AG10803 (cell line): ENCODE measurements around the gene TVP23A.
A peak's percentile ranks its signal among the peaks of the same experiment; 100 is the strongest.

Experiments used
- DNase-seq: peaks from one replicate; pipeline ENCODE4 v3.0.0; 2010; ENCODE audit warnings: low read depth
- H3K4me3 ChIP-seq: 2 replicates; pipeline ENCODE4 v1.5.1; 2011; ENCODE audit warnings: mild to moderate bottlenecking, low read length, control low read depth
- TF ChIP-seq, protein P1 (sequence below): conservative IDR thresholded peaks from 2 replicates; pipeline ENCODE4 v1.5.1; 2011; ENCODE audit warnings: mild to moderate bottlenecking, low read length, control low read depth, inconsistent platforms

The TVP23A gene

GRCh38 chr16:10760858-10761257, 57.7 kb downstream of the TVP23A start:
- TF ChIP-seq, protein P1, sequence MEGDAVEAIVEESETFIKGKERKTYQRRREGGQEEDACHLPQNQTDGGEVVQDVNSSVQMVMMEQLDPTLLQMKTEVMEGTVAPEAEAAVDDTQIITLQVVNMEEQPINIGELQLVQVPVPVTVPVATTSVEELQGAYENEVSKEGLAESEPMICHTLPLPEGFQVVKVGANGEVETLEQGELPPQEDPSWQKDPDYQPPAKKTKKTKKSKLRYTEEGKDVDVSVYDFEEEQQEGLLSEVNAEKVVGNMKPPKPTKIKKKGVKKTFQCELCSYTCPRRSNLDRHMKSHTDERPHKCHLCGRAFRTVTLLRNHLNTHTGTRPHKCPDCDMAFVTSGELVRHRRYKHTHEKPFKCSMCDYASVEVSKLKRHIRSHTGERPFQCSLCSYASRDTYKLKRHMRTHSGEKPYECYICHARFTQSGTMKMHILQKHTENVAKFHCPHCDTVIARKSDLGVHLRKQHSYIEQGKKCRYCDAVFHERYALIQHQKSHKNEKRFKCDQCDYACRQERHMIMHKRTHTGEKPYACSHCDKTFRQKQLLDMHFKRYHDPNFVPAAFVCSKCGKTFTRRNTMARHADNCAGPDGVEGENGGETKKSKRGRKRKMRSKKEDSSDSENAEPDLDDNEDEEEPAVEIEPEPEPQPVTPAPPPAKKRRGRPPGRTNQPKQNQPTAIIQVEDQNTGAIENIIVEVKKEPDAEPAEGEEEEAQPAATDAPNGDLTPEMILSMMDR = no peak
- no peak overlapping the region for H3K4me3 ChIP-seq
- DNase-seq = no peak

DNA sequence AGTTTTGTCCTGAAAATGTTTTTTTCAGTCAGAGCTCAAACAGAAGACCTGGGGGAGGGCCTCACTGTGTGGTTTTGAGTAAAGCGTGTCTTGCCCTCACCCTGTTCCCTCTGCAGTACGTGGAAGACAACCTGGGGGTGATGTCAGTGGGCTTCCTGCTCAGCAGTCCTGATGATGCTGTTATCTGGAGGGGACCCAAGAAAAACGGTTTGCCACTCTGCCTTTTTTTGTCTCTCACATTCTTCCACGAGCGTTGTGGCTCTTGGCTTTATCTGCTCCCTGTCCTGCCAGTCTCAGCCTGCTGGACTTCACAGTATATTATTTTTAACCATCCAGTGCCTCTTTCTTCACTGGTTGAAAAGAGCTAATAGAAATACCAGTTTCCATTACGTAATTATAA, 62.0 kb downstream of the TVP23A start:
- DNase-seq = no peak
- TF ChIP-seq, protein P1 = no peak
- no peak overlapping the region for H3K4me3 ChIP-seq

DNA sequence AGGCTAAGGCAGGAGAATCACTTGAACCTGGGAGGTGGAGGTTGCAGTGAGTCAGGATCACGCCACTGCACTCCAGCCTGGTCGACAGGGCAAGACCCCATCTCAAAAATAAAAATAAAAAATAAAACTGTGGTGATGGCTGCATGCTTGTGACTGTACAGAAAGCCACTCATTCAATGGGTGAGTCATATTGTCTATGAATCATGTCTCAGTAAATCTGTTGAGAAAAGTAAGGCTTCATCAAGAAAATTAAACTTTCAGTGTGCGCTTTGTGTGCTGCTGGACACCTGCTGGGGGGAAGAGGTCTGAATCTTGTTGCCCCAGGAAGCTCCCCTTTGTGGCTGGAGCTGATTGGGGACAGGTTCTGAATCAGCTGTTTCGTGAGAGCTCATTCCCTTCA, 63.7 kb downstream of the TVP23A start:
- no peak overlapping the region for H3K4me3 ChIP-seq
- peak; percentile 33 for DNase-seq
- TF ChIP-seq, protein P1 = no peak

- no peak overlapping the region for H3K4me3 ChIP-seq
- TF ChIP-seq, protein P1 = no peak
- no peak for DNase-seq
These were observed 64.9 kb downstream of the TVP23A start for GRCh38 chr16:10753670-10754069.

- TF ChIP-seq, protein P1 = no peak
- H3K4me3 ChIP-seq = no peak overlapping the region
- DNase-seq = no peak
These were observed 65.6 kb downstream of the TVP23A start for GRCh38 chr16:10752843-10753523.

- no peak for DNase-seq
- TF ChIP-seq, protein P1 = no peak
- H3K4me3 ChIP-seq = no peak overlapping the region
These were observed 67.3 kb downstream of the TVP23A start for GRCh38 chr16:10751291-10751697.

GRCh38 chr16:10750793-10751192, 67.8 kb downstream of the TVP23A start:
- TF ChIP-seq, protein P1 = no peak
- no peak overlapping the region for H3K4me3 ChIP-seq
- peak; percentile 20 for DNase-seq
